HPDE6-E6E7 (cell line): ENCODE measurements around the gene GGTA1.
A peak's percentile ranks its signal among the peaks of the same experiment; 100 is the strongest.

ENCODE experiments used
- DNase-seq: peaks from one replicate; pipeline ENCODE4 v3.0.0; 2011; ENCODE audit warnings: missing footprints; ENCODE audit errors: extremely low spot score

Gene GGTA1

GRCh38 chr9:121499177-121499426, 542 bp downstream of the GGTA1 start:
- DNase-seq, result no peak

- DNase-seq, result peak; percentile 43
Observed at GRCh38 chr9:121498487-121499176, 1.0 kb downstream of the GGTA1 start.

GRCh38 chr9:121498150-121498486, 1.5 kb downstream of the GGTA1 start:
- peak; percentile 80 for DNase-seq

DNA sequence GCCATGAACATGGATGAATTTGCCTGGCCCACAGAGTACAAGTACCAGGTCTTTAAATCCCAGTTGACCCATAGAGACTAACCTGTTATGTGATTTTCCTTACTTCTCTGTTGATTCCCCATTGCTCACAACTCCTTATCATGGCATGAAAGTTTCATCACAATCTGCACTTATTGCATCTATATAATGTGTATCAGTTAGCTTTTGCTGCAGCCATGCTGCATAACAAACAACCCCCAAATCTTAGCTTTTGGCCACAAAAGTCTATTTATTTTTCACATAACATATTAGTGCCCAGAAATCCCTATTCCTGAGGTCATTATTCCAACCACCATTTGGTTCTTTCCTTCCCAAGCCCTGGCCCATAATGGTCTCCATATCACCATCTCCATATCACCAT, 3.7 kb downstream of the GGTA1 start:
- DNase-seq, result no peak

- no peak for DNase-seq
Observed at GRCh38 chr9:121494192-121494591, 5.5 kb downstream of the GGTA1 start.

- no peak for DNase-seq
Observed at GRCh38 chr9:121491111-121491510, 8.5 kb downstream of the GGTA1 start.

DNA sequence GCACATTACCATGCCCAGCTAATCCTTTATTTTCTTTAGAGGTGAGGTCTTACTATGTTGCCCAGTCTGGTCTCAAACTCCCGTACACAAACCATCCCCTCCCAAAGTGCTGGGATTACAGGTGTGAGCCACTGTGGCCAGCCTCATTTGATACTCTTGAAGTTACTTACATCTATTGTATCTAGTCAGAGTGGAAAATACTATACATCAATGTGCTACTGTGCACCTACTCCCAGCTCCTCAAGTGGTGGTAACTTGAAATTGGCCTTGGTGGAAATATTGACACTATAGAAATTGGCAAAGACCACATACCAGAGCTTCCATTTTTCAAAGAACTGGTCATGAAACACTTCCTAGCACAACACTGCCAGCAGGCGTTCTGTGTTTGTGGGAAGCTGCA, 10.3 kb downstream of the GGTA1 start:
- DNase-seq, result no peak

GRCh38 chr9:121486043-121486442, 13.6 kb downstream of the GGTA1 start:
- DNase-seq, result no peak

- DNase-seq, result no peak
Observed at GRCh38 chr9:121485623-121486022, 14.0 kb downstream of the GGTA1 start.

- DNase-seq, result no peak
Observed at GRCh38 chr9:121484651-121485446, 14.8 kb downstream of the GGTA1 start.

GRCh38 chr9:121483473-121484031, 16.1 kb downstream of the GGTA1 start:
- DNase-seq, result no peak

- no peak for DNase-seq
Observed at GRCh38 chr9:121483049-121483448, 16.6 kb downstream of the GGTA1 start.

DNA sequence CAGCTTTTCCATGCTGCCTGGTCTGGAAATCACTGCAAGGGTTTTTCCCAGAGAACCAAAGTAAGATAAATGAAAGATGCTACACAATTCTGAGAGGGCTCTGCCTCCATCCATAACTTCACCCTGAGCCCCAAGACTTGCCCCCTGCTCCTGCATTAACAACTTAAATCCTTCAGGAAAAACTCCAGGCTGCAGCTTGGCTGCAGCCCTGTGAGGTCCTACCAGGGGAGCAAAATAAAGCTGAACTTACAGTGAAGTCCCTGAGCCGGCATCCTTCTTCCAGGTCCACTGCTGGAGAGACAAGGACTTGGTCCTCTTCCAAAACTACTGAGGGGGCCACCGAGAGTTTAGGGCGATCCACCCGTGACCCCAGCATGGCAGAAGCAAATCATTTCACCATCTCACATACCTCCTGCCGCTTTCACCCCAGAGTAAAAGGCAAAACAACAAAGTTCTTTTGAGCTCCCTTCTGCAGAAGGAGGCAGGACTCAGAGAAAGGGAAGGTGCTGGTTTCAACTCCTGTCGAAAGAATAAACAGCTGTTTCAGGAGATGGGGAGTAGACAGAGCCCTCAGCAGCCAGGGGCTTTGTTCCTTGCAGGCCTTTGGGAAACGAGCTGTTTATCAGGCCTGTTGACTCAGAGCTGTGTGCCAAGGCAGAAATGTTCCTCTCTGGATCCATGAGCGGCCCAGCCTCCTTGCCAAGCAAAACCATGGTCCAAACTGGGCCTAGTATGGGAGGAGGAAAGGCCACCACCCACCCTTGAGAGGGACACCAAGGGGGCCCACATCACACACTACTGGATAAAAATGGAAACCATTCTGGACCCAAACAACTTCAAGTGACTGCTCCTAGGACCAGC, 20.6 kb downstream of the GGTA1 start:
- no peak for DNase-seq

DNA sequence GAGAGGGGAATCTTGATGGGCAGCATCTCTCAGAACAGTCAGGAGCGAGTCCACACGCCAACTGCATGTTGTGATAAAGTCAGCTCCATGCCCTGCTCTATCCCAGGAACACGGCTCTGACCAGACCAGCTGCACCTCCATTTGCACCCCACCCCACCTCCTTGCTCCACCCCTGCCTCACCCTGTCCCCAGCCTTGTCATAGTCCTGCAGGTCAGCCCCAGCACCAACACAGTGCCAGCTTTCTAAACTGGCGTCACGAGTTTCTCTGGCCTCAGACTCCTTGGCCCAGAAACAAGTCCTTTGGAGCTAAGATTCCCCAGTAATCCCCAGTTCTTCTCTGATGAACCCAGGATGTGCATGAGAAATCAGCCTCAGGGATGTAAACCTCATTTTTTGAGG, 23.5 kb downstream of the GGTA1 start:
- DNase-seq, result no peak

DNA sequence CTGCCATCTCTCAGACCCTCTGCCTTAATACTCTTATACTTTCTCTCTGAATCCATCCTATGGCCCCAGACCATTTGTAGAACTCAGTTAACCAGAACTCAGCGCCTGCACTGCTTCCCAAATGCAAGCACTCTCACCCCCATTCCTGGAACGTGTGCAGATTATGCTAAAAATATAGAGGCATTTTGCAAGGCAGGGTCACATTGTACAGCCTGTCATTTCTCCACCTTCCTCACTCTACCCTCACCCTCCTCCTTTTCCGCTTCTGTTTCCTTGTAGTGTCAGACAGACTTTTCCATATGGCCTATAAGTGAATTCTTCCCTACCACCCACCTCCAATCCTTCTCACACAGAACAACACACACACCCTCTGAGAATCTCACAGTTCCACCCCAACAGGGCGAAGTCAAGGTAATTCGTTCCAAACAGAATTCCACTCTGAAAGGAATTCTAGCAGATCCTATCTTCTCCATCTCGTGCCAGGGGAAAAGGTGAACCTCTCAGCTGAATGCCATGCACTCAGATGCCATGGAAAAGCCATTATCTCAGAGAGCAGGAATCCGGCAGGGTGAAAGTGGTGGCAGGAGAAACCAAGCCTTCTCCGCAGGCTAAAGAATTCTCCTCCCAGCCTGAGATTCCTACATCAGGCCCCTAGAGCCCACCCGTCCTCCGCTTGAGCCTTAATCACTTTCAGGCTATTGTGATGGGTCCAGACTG, 25.3 kb downstream of the GGTA1 start:
- DNase-seq, result no peak

DNA sequence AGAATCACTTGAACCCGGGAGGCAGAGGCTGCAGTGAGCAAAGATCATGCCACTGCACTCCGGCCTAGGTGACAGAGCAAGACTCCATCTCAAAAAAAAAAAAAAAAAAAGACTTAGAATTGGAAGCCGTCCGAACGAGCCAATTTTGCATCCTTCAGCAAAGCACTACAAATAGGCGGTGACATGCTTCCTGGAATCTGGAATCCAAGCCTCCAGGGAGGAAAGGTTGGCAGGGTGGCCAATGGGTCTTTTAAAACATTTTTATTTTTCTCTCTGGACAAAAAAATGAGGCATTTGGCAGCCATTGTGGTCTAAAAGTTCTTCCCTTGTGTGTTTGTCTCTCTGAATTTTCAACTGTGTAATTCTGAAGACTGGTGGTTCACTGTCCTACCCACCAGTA, 26.4 kb downstream of the GGTA1 start:
- DNase-seq, result no peak

GRCh38 chr9:121472446-121472845, 27.2 kb downstream of the GGTA1 start:
- no peak for DNase-seq

GRCh38 chr9:121466142-121466541, 33.5 kb downstream of the GGTA1 start:
- no peak for DNase-seq

GRCh38 chr9:121464968-121465367, 34.7 kb downstream of the GGTA1 start:
- DNase-seq, result no peak

- DNase-seq, result no peak
Observed at GRCh38 chr9:121463026-121463807, 36.4 kb downstream of the GGTA1 start.

- DNase-seq, result no peak
Observed at GRCh38 chr9:121459513-121459912, 40.1 kb downstream of the GGTA1 start.
